ENCODE measurements around the gene GORASP2.

GORASP2 gene

DNA sequence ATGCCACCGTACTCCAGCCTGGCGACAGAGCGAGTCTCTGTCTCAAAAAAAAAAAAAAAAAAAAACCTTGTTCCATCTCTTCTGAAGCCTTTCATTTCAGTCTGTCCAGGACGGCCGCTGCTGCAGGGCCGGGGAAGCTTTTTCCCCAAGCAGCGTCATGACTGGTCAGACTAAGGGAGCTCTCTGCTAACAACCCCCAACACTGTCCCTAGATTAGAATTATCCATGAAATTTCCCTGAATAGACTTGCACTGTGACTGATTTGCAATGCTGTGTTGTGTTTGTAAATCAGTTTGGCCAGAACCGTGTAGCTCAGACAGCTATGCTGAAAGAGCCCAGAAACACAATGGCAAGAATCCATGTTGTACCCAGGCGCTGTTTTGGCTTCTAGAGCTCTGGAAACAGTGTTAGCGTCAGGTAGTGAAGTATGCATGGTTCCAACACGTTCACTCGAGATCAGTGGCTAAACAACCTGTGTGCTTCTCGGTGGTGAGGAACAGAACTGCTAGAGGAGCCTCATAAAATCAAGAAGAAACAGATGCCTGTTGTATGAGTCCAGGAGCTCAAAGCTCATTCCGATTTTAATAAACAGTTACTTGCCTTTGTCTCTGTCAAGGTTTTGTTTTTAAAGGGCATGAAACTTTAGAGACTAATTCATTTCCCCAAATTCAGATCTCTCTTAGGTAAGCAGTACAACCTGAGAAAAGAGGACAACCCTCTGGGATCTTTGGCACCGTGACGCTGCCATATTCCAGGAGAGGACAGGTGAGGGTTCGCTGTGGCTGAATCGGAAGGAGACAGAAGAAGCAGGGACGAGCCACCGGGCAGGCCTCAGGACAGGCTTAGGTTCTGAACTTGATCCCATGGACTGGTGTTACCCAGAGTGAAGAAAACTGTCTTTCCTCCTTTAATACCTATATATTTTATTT lies 43.5 kb downstream of the GORASP2 start:
- no peak for TF ChIP-seq FOXP2 (optimal IDR thresholded peaks at IDR 0.05; ENCODE audit: control extremely low read depth, extremely low read length, insufficient read depth)
- TF ChIP-seq EZH2 (IDR thresholded peaks at IDR 0.05): no peak
- TF ChIP-seq POLR2AphosphoS5 (IDR thresholded peaks at IDR 0.05; ENCODE audit: borderline replicate concordance, low read depth, low read length): no peak
- H3K9me3 ChIP-seq (ENCODE audit: low read depth, low read length): no peaks in the 10 kb centered on the region
- peak overlapping the region; percentile 85 for H3K4me3 ChIP-seq
- H3K27ac ChIP-seq: no peak overlapping the region
- peak overlapping the region; percentile 74 for H3K9ac ChIP-seq (ENCODE audit: insufficient read length)
- no peak for DNase-seq (ENCODE audit: low read depth, low spot score)
- peaks cover 8% of the 10 kb centered on the region; the same call in 1 of the 2 replicates for H3K36me3 ChIP-seq (ENCODE audit: insufficient read depth, low read length)

DNA sequence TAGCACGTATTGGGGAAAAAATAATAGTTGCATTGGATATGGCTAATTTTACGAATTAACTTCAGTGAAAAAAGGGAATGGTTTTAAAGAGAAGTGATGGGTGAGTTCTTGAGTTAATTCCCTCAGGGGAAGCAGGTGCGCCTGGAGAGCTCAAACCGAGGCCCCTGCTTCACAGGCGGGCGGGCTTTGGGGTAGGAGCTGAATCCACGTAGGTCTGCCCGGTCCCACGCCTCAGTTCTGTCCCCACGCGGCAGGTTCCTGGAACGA lies 44.1 kb downstream of the GORASP2 start:
- no peak overlapping the region for H3K27ac ChIP-seq
- peaks cover 2% of the 10 kb centered on the region; the same call in 1 of the 2 replicates for H3K36me3 ChIP-seq (ENCODE audit: insufficient read depth, low read length)
- no peak for DNase-seq (ENCODE audit: low read depth, low spot score)
- TF ChIP-seq FOXP2 (optimal IDR thresholded peaks at IDR 0.05; ENCODE audit: control extremely low read depth, extremely low read length, insufficient read depth) (no peak), POLR2AphosphoS5 (IDR thresholded peaks at IDR 0.05; ENCODE audit: borderline replicate concordance, low read depth, low read length) (no peak; the same call in 1 of the 2 replicates), EZH2 (IDR thresholded peaks at IDR 0.05) (no peak)
- H3K4me3 ChIP-seq: peak overlapping the region; percentile 85
- H3K9me3 ChIP-seq (ENCODE audit: low read depth, low read length): no peaks in the 10 kb centered on the region
- H3K9ac ChIP-seq (ENCODE audit: insufficient read length): peak overlapping the region; percentile 74

DNA sequence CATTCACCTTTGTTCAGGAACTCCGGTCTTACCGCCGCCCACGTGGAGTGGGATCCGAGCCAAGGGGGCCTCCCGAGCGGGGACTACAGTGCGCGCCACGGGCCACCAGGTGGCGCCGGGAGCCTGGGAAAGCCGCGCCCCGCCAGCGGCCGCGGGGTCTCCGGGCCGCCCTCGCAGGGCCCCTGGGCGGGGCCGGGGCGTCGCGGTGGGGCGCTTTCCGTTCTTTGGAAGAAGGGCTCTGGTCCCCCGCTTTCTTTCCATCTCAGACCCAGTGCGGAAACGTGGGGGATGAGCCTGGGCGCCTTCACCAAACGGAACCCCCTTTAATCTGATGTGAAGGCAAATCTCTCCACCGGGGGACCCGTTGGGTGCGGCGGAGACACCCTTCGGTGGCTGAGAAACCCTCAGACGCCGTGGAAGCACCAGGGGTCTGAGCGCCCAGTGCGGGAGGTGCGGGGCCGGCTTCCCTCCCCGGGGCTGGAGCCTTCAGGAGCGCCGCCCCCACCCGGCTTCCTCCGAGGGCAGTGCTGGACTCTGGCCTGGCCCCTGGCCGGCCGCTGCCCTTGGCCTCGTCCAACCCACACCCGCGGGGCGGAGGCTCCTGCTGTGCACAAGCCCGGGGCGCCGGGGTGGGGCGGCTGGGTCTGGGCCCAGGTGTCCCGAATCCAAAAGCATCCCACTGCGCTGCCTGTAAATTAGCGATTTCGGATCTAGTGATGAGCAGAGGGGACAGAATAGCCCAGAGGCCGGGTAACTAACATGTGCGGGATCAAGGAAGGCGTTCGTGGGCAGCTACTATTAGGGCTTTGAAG lies 44.6 kb downstream of the GORASP2 start:
- DNase-seq (ENCODE audit: low read depth, low spot score): no peak
- TF ChIP-seq FOXP2 (optimal IDR thresholded peaks at IDR 0.05; ENCODE audit: control extremely low read depth, extremely low read length, insufficient read depth) (no peak), POLR2AphosphoS5 (IDR thresholded peaks at IDR 0.05; ENCODE audit: borderline replicate concordance, low read depth, low read length) (peak; percentile 67; the same call in 1 of the 2 replicates), EZH2 (IDR thresholded peaks at IDR 0.05) (no peak)
- no peak overlapping the region for H3K27ac ChIP-seq

DNA sequence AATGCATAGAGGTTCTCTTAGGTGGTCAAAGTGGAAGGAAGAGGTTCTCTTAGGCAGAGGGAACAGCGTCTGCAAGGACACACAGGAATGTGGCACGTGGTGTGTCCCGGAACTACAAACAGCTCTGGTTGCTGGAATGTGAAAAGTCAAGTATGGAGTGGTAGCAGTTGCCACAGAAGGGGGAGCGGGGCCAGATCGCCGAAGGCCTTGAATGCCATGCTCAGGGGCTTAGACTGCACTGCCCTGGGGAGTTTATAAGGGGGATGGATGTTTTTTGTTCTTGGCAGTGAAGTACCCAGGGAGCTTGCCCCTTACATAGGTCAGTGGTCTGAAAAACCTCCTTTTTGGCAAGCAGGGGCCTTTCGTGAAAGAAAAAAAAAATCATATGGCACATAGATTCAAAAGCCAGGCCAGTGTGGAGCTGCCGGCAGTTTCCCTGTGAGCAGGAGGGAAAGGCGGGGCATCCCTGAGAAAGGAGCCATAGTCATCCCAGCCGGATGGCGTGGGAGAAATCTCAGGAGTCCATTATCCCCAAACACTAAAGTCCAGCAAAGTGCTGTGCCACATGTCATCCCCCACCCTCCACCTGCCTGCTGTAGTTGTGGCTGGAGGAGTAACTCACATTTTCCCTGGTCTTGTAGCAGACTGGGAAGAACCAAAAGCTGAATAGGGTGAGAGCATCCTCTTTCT lies 45.4 kb downstream of the GORASP2 start:
- TF ChIP-seq POLR2AphosphoS5 (IDR thresholded peaks at IDR 0.05; ENCODE audit: borderline replicate concordance, low read depth, low read length) (no peak), EZH2 (IDR thresholded peaks at IDR 0.05) (no peak), FOXP2 (optimal IDR thresholded peaks at IDR 0.05; ENCODE audit: control extremely low read depth, extremely low read length, insufficient read depth) (no peak)
- Histone ChIP-seq H3K9me3 (ENCODE audit: low read depth, low read length) (no peaks in the 10 kb centered on the region), H3K36me3 (ENCODE audit: insufficient read depth, low read length) (no peaks in the 10 kb centered on the region), H3K27ac (no peak overlapping the region), H3K9ac (ENCODE audit: insufficient read length) (no peak overlapping the region), H3K4me3 (no peak overlapping the region)
- DNase-seq (ENCODE audit: low read depth, low spot score): no peak

More for the DNA sequence above, 44.6 kb downstream of the GORASP2 start:
- Histone ChIP-seq H3K9me3 (ENCODE audit: low read depth, low read length) (no peaks in the 10 kb centered on the region), H3K36me3 (ENCODE audit: insufficient read depth, low read length) (no peaks in the 10 kb centered on the region), H3K9ac (ENCODE audit: insufficient read length) (peak overlapping the region; percentile 78), H3K4me3 (peak overlapping the region; percentile 85)

DNA sequence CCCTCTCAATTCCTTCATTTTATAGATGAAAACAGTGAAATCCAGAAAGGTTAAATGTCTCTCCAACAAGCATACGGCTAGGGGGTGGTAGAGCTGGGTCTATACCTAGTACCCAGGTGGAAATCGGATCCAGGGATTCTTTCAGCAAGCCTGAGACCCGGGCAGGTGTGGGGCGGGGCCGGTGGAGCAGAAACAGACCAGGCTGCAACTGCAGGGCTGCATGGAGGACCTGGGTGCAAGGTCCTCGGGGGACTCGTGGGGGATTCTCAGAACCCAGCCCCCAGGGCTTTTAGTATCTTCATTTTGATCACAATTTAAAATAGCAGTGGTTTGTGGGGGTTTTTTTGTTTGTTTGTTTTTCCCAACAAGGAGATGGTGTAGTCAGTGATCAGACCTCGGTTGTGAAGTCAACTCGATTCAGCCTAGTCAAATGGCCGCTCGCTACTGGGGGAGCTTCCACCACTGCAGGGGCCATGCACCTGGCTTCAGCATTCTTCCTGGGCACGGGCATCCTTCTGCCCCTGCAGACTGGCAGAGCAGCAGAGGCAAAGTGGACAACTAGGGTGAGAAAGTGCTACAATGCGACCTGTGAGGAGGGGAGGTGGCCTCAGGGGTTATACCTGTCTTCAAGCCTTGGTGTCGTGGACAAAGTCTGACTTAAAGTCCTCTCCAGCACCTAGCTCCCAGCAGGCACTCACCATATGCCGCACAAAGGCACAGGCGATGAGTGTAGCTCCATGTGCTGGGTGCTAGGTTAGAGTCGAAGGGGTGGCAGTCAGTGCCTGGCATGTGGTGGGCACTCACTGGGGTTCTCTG lies 46.3 kb downstream of the GORASP2 start:
- Histone ChIP-seq H3K4me3 (no peak overlapping the region), H3K9ac (ENCODE audit: insufficient read length) (no peak overlapping the region), H3K36me3 (ENCODE audit: insufficient read depth, low read length) (no peaks in the 10 kb centered on the region), H3K27ac (no peak overlapping the region), H3K9me3 (ENCODE audit: low read depth, low read length) (no peaks in the 10 kb centered on the region)
- DNase-seq (ENCODE audit: low read depth, low spot score): no peak
- no peak for TF ChIP-seq EZH2 (IDR thresholded peaks at IDR 0.05)
- TF ChIP-seq FOXP2 (optimal IDR thresholded peaks at IDR 0.05; ENCODE audit: control extremely low read depth, extremely low read length, insufficient read depth): no peak
- no peak for TF ChIP-seq POLR2AphosphoS5 (IDR thresholded peaks at IDR 0.05; ENCODE audit: borderline replicate concordance, low read depth, low read length)

DNA sequence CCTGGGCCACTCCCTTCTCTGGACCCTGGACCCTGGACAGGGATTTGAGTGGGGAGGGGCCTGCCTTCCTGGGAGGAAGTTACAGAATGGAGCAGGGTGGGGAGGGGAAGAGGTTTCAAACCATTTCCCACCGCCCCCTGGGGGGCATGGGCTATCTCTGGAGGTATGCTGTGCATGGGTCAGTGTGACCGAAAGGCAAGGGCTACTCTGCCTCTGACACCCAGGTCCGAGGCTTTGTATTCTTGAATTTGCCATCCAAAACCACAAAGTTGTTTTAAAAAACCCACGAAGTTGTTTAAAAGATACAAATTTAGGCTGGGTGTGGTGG lies 46.9 kb downstream of the GORASP2 start:
- Histone ChIP-seq H3K27ac (no peak overlapping the region), H3K9ac (ENCODE audit: insufficient read length) (no peak overlapping the region), H3K4me3 (no peak overlapping the region), H3K9me3 (ENCODE audit: low read depth, low read length) (no peaks in the 10 kb centered on the region), H3K36me3 (ENCODE audit: insufficient read depth, low read length) (no peaks in the 10 kb centered on the region)
- DNase-seq (ENCODE audit: low read depth, low spot score): no peak
- no peak for TF ChIP-seq POLR2AphosphoS5 (IDR thresholded peaks at IDR 0.05; ENCODE audit: borderline replicate concordance, low read depth, low read length)
- no peak for TF ChIP-seq FOXP2 (optimal IDR thresholded peaks at IDR 0.05; ENCODE audit: control extremely low read depth, extremely low read length, insufficient read depth)
- no peak for TF ChIP-seq EZH2 (IDR thresholded peaks at IDR 0.05)

DNA sequence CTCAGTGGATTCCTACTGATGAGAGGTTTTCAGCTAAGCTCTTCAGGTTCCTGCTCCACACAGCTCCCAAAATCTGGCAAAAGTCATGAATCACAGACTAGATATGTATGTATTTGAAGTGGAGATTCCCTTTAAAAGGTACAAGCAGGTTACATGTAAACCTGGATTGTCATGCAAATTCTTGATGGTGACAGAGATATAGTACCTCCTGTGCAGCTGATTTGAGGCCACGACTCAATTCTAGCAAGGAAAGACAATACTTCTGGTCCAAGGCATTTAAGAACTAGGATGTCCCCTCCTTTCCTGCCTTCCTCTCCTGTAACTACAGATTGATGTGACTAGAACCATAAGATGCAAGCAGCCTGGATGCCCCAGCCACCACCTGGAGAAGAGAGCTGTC lies 55.0 kb downstream of the GORASP2 start:
- TF ChIP-seq EZH2 (IDR thresholded peaks at IDR 0.05): no peak
- no peak for TF ChIP-seq POLR2AphosphoS5 (IDR thresholded peaks at IDR 0.05; ENCODE audit: borderline replicate concordance, low read depth, low read length)
- no peak for TF ChIP-seq FOXP2 (optimal IDR thresholded peaks at IDR 0.05; ENCODE audit: control extremely low read depth, extremely low read length, insufficient read depth)
- no peak overlapping the region for H3K4me3 ChIP-seq
- H3K36me3 ChIP-seq (ENCODE audit: insufficient read depth, low read length): no peaks in the 10 kb centered on the region
- H3K9ac ChIP-seq (ENCODE audit: insufficient read length): no peak overlapping the region
- DNase-seq (ENCODE audit: low read depth, low spot score): no peak
- no peak overlapping the region for H3K27ac ChIP-seq
- no peaks in the 10 kb centered on the region for H3K9me3 ChIP-seq (ENCODE audit: low read depth, low read length)
